Measurements from ENCODE around the gene CCDC86.

The CCDC86 gene

DNA sequence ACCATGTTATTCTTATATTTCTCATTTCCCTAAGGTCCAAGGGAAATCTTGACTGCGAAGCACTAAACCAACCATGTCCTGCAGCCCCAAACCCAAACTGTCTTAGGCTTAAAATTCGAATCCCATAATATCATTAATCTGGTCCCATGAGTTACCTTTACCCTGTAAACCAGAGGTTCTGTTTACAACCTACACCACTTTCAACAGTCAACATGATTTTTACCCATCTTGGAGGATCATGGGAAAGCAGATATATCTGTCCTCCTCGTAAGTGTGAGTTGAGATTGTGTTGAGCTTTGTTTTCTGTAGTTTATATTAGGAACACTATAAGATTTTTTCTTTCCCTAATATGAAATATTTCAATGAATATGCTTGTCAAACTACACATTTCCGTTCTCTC is 58.1 kb downstream of the CCDC86 start:
- H3K9me3 Mint-ChIP-seq = no peaks in the 10 kb centered on the region
- no peak overlapping the region for H3K4me3 Mint-ChIP-seq
- H3K4me1 Mint-ChIP-seq (ENCODE audit: low read depth) = peaks cover 12% of the 10 kb centered on the region
- H3K27me3 Mint-ChIP-seq (ENCODE audit: low read depth) = no peaks in the 10 kb centered on the region
- no peak overlapping the region for H3K27ac Mint-ChIP-seq
- peaks cover 57% of the 10 kb centered on the region for H3K36me3 Mint-ChIP-seq (ENCODE audit: low read depth)
